Uterus (tissue), 2 donors: ENCODE measurements around the gene NAV2.

Experiments
- CTCF ChIP-seq, 4 experiments: fragments of 200-600 bp in 2 of 4; fragments of 450-650 bp in 2 of 4; sonication (generic) in 2 of 4; IDR thresholded peaks; one replicate each; pipeline ENCODE4 v1.5.1; 2016 to 2019; ENCODE audit warnings: antibody characterized with exemption in 4 of 4, mild to moderate bottlenecking in 2 of 4, moderate library complexity in 1 of 4
- POLR2A ChIP-seq, 2 donors: fragments of 450-650 bp; IDR thresholded peaks; one replicate each; pipeline ENCODE4 v1.6.1; 2016; ENCODE audit warnings: antibody characterized with exemption in 2 of 2, mild to moderate bottlenecking in 1 of 2, moderate library complexity in 1 of 2

- TF ChIP-seq POLR2A (IDR thresholded peaks at IDR 0.05) (no peak), CTCF (IDR thresholded peaks at IDR 0.05) (no peak)
Observed at GRCh38 chr11:20157728-20158127, 445.1 kb downstream of the NAV2 start.
